Transverse colon (tissue), 4 donors: ENCODE measurements around the gene GLOD4. TPM values are rescaled to one million over a fixed set of nuclear protein-coding genes. Genes with fewer than 3 reads are reported as not detected.
"Not testable (repeated sequence)": the region's sequence is repeated elsewhere in the genome, so short reads cannot be mapped to it uniquely, and the experiment has no call there.

Experiments
- DNase-seq: peaks from one replicate; pipeline ENCODE4 v3.0.0-alpha.2; 2019
- H3K27ac ChIP-seq, 4 donors: fragments of 200-600 bp; sonication (generic); 2 replicates each; pipeline ENCODE4 v1.5.1; 2016 to 2018; ENCODE audit warnings: inconsistent platforms in 4 of 4
- H3K27me3 ChIP-seq: fragments of 200-600 bp; sonication (generic); 2 replicates; pipeline ENCODE4 v1.5.1; 2017; ENCODE audit warnings: inconsistent platforms
- H3K36me3 ChIP-seq, 4 donors: fragments of 200-600 bp; sonication (generic); 2 replicates each; pipeline ENCODE4 v1.5.1; 2017 to 2019; ENCODE audit warnings: inconsistent platforms in 4 of 4
- H3K4me1 ChIP-seq, 4 donors: fragments of 200-600 bp; sonication (generic); 2 replicates each; pipeline ENCODE4 v1.5.1; 2017 to 2020; ENCODE audit warnings: inconsistent platforms in 4 of 4
- H3K4me3 ChIP-seq, 4 donors: fragments of 200-600 bp; sonication (generic); 1 replicate in 1 of 4; 2 replicates in 3 of 4; pipeline versions ENCODE4 v1.5.1 to v1.6.1; 2017 to 2019; ENCODE audit warnings: inconsistent platforms in 4 of 4
- H3K9me3 ChIP-seq, 2 donors: fragments of 200-600 bp; sonication (generic); 2 replicates each; pipeline ENCODE4 v1.5.1; 2017 to 2019; ENCODE audit warnings: inconsistent platforms in 2 of 2
- EP300 ChIP-seq: sonication (generic); formaldehyde crosslinking; IDR thresholded peaks from one replicate; pipeline ENCODE4 v1.6.1; 2017; ENCODE audit warnings: antibody characterized with exemption, low read depth
- POLR2A ChIP-seq: fragments of 450-650 bp; IDR thresholded peaks from one replicate; pipeline ENCODE4 v1.6.1; 2016; ENCODE audit warnings: antibody characterized with exemption, mild to moderate bottlenecking, moderate library complexity
- POLR2AphosphoS5 ChIP-seq, 3 donors: sonication (generic); formaldehyde crosslinking; IDR thresholded peaks; one replicate each; pipeline ENCODE4 v1.6.1; 2016; ENCODE audit warnings: antibody characterized with exemption in 3 of 3
- WGBS, 2 donors: methylation state at CpG; one replicate each; pipeline ENCODE4 v1.1.5; 2018; ENCODE audit warnings: low coverage in 1 of 2; 5-methylcytosine and 5-hydroxymethylcytosine counted together
- in situ Hi-C, 4 donors: fragments of 200-750 bp; cut with MboI; loops; one replicate each; pipeline versions ENCODE4 v1.15.0 to v1.15.1; 2017; ENCODE audit warnings: low sequenced_read_pairs in 3 of 4, low pct_ligation_motif_present in 1 of 4, low pct_unique_long_range_greater_than_20kb in 1 of 4
- intact Hi-C: fragments of 100-400 bp; cut with DNase I; formaldehyde crosslinking; loops from one replicate; pipeline ENCODE4 v1.15.1; 2023; ENCODE audit warnings: low total_unique reads
- total RNA-seq, 4 donors: library from RNA; depleted of rRNA; stranded (reverse); fragments of >200 nt; gene quantifications; one replicate each; pipeline ENCODE4 v1.1.0, GENCODE V29; 2016
- TF ChIP-seq, protein P1 (sequence below), 5 experiments: fragments of 200-600 bp in 3 of 5; fragments of 450-650 bp in 2 of 5; sonication (generic) in 3 of 5; IDR thresholded peaks; 1 replicate in 2 of 5; 2 replicates in 3 of 5; pipeline ENCODE4 v1.5.1; 2016 to 2017; ENCODE audit warnings: antibody characterized with exemption in 5 of 5, inconsistent platforms in 3 of 5, mild to moderate bottlenecking in 2 of 5, moderate library complexity in 1 of 5

The GLOD4 gene
- total RNA-seq, 4 donors from 2014 or later = 65.5 to 124 (median 73.7) TPM

DNA sequence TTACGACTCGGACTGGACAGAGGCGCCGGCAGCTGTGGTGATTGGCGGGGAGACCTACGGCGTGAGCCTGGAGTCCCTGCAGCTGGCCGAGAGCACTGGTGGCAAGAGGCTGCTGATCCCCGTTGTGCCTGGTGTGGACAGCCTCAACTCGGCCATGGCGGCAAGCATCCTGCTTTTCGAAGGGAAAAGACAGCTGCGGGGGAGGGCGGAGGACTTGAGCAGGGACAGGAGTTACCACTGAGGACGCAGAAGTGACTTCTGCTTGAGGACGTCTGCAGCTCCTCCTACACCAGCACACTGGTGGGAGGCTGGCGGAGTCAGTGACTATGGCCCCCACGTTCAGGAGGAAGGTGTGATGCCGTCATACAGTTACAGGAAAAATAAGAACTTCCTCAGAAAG, 9.7 kb upstream of the GLOD4 start:
- Histone ChIP-seq H3K27me3 (no peaks in the 10 kb centered on the region), H3K9me3 (no peaks in the 10 kb centered on the region), H3K27ac (peak overlapping the region in 1 of 4 donors; percentile 5), H3K4me3 (no peak overlapping the region), H3K36me3 (peaks cover 0 to 16% (median 5%) of the 10 kb centered on the region in 4 donors), H3K4me1 (peaks cover 0 to 13% (median 9%) of the 10 kb centered on the region in 4 donors)
- WGBS, 2 donors = 88% methylated on average over 19 of the region's 19 CpGs; no CpG with 5 or more reads in 1 of the 2 donors
- intact Hi-C loops (no loop called here), in situ Hi-C loops (loop anchor here in 2 of 4 donors (10.0 kb wide), 1 partner anchor 193 kb away; no protein-coding TSS in a partner anchor)
- no peak for DNase-seq
- TF ChIP-seq, protein P1, sequence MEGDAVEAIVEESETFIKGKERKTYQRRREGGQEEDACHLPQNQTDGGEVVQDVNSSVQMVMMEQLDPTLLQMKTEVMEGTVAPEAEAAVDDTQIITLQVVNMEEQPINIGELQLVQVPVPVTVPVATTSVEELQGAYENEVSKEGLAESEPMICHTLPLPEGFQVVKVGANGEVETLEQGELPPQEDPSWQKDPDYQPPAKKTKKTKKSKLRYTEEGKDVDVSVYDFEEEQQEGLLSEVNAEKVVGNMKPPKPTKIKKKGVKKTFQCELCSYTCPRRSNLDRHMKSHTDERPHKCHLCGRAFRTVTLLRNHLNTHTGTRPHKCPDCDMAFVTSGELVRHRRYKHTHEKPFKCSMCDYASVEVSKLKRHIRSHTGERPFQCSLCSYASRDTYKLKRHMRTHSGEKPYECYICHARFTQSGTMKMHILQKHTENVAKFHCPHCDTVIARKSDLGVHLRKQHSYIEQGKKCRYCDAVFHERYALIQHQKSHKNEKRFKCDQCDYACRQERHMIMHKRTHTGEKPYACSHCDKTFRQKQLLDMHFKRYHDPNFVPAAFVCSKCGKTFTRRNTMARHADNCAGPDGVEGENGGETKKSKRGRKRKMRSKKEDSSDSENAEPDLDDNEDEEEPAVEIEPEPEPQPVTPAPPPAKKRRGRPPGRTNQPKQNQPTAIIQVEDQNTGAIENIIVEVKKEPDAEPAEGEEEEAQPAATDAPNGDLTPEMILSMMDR (IDR thresholded peaks at IDR 0.05) = no peak
- no peak for TF ChIP-seq POLR2A
- TF ChIP-seq POLR2AphosphoS5 (IDR thresholded peaks at IDR 0.05) = no peak
- TF ChIP-seq EP300 = no peak

- H3K27me3 ChIP-seq, H3K4me3 ChIP-seq, H3K27ac ChIP-seq, DNase-seq, H3K9me3 ChIP-seq, intact Hi-C loops: not testable (repeated sequence)
- Histone ChIP-seq H3K4me1 (peaks cover 0 to 13% (median 9%) of the 10 kb centered on the region in 4 donors), H3K36me3 (peaks cover 0 to 16% (median 5%) of the 10 kb centered on the region in 4 donors)
- in situ Hi-C loops = loop anchor here in 2 of 4 donors (10.0 kb wide), 1 partner anchor 194 kb away; no protein-coding TSS in a partner anchor
- 79 to 100% methylated on average over 1 to 8 of the region's 12 CpGs for WGBS, 2 donors
These were observed 8.8 kb upstream of the GLOD4 start for GRCh38 chr17:790874-791247.

DNA sequence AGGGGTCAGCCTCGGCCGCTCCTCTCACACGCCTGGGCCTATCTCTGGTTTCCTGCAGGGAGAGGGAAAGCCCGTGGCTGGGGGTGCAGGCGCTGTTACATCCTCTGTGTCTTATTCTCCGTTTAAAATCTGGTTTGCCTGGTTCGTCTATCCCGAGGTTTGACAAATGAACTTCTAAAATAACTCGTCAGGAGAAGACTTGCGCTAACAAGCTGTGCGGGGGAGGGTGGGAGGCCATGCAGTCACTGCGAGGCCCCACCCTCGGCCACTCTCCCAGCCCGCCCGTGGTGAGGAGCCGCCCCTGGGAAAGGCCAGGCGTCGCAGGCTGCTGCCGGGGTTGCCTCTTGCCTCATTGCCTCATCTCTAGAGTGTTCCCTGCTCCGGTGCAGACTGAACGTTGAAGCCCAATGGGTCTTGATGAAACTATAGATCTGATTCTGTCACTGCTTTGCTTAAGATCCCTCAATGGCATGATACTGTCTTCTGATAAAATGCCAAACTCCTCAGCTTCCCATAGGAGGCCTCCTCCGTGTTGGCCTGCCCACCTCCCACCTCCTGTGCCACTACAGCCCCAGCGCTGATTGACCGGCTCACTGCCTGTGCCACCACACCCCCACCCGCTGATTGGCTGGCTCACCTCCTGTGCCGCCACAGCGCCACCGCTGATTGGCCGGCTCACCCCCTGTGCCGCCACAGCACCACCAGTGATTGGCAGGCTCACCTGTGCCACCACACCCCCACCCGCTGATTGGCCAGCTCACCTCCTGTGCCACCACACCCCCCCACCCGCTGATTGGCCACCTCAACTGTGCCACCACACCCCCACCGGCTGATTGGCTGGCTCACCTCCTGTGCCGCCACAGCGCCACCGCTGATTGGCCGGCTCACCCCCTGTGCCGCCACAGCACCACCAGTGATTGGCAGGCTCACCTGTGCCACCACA, 8.1 kb upstream of the GLOD4 start:
- peaks cover 0 to 16% (median 5%) of the 10 kb centered on the region in 4 donors for H3K36me3 ChIP-seq
- not testable (repeated sequence) for H3K27ac ChIP-seq
- WGBS, 2 donors = 87 to 90% methylated on average over 4 to 27 of the region's 38 CpGs

GRCh38 chr17:789160-789840, 7.2 kb upstream of the GLOD4 start:
- no peaks in the 10 kb centered on the region for H3K9me3 ChIP-seq
- TF ChIP-seq POLR2AphosphoS5 (IDR thresholded peaks at IDR 0.05) = no peak
- TF ChIP-seq EP300 = no peak
- TF ChIP-seq, protein P1 (IDR thresholded peaks at IDR 0.05) = no peak
- no peak for TF ChIP-seq POLR2A
- no peak overlapping the region for H3K27ac ChIP-seq
- peaks cover 0 to 16% (median 5%) of the 10 kb centered on the region in 4 donors for H3K36me3 ChIP-seq
- no peak for DNase-seq
- peaks cover 0 to 2% (median 0%) of the 10 kb centered on the region in 4 donors for H3K4me1 ChIP-seq
- intact Hi-C loops (no loop called here), in situ Hi-C loops (loop anchor here in 2 of 4 donors (10.0 kb wide), 1 partner anchor 196 kb away; no protein-coding TSS in a partner anchor)
- 92 to 96% methylated on average over 10 to 14 of the region's 14 CpGs for WGBS, 2 donors
- H3K27me3 ChIP-seq = no peaks in the 10 kb centered on the region
- no peak overlapping the region for H3K4me3 ChIP-seq

More for the DNA sequence above, 8.1 kb upstream of the GLOD4 start:
- intact Hi-C loops, H3K9me3 ChIP-seq, H3K4me1 ChIP-seq, H3K27me3 ChIP-seq, DNase-seq, H3K4me3 ChIP-seq: not testable (repeated sequence)
- in situ Hi-C loops = loop anchor here (10.0 kb wide), 1 partner anchor 195 kb away; no protein-coding TSS in a partner anchor

DNA sequence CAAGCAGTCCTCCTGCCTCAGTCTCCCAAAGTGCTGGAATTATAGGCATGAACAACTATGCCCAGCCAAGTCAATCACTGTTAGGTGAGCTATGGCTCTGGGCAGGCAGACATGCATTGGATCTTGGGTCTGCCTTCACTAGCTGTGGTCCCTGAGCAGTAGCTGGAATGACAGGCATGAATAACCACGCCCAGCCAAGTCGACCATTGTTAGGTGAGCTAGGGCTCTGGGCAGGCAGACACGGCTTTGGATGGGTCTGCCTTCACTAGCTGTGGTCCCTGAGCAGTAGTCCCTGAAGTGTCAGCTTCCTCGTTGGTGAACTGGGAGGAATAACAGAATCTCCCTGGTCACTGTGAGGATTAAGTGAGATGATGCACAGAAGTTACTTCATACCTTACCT, 6.5 kb upstream of the GLOD4 start:
- Histone ChIP-seq H3K4me3 (no peak overlapping the region), H3K27ac (no peak overlapping the region), H3K27me3 (no peaks in the 10 kb centered on the region), H3K4me1 (peaks cover 0 to 8% (median 0%) of the 10 kb centered on the region in 4 donors), H3K36me3 (peaks cover 0 to 16% (median 5%) of the 10 kb centered on the region in 4 donors), H3K9me3 (no peaks in the 10 kb centered on the region)
- no peak for DNase-seq
- intact Hi-C loops (no loop called here), in situ Hi-C loops (loop anchor here in 2 of 4 donors (10.0 kb wide), 1 partner anchor 196 kb away; no protein-coding TSS in a partner anchor)
- 86% methylated on average over 4 of the region's 4 CpGs; no CpG with 5 or more reads in 1 of the 2 donors for WGBS, 2 donors
- TF ChIP-seq, protein P1 (IDR thresholded peaks at IDR 0.05) = no peak
- TF ChIP-seq POLR2AphosphoS5 (IDR thresholded peaks at IDR 0.05) (no peak), POLR2A (no peak), EP300 (no peak)
